ENCODE measurements around the gene GPR62. TPM values are rescaled to one million over a fixed set of nuclear protein-coding genes. Genes with fewer than 3 reads are reported as not detected.
A peak's percentile ranks its signal among the peaks of the same experiment; 100 is the strongest.

GPR62 gene
- total RNA-seq, 6 experiments from 2014 or later: 0.18 to 0.37 TPM; not detected in 4

GRCh38 chr3:51971350-51971749 lies 16.2 kb downstream of the GPR62 start:
- Histone ChIP-seq H3K9me3 (no peaks in the 10 kb centered on the region), H3K27me3 (no peaks in the 10 kb centered on the region), H3K27ac (no peak overlapping the region), H3K4me3 (no peak overlapping the region), H3K36me3 (no peaks in the 10 kb centered on the region), H3K4me1 (peaks cover 0 to 45% (median 16%) of the 10 kb centered on the region in 4 donors)
- DNase-seq: no peak
- no peak for TF ChIP-seq POLR2A (IDR thresholded peaks at IDR 0.05)
- no peak for TF ChIP-seq CTCF (IDR thresholded peaks at IDR 0.05)
- WGBS (ENCODE audit: insufficient coverage, low coverage, low lambda C conversion rate, missing lambda C conversion rate): 100% methylated on average over 1 of the region's 11 CpGs
- ATAC-seq: no peak
- intact Hi-C loops (cut with DNase I): no loop called here

DNA sequence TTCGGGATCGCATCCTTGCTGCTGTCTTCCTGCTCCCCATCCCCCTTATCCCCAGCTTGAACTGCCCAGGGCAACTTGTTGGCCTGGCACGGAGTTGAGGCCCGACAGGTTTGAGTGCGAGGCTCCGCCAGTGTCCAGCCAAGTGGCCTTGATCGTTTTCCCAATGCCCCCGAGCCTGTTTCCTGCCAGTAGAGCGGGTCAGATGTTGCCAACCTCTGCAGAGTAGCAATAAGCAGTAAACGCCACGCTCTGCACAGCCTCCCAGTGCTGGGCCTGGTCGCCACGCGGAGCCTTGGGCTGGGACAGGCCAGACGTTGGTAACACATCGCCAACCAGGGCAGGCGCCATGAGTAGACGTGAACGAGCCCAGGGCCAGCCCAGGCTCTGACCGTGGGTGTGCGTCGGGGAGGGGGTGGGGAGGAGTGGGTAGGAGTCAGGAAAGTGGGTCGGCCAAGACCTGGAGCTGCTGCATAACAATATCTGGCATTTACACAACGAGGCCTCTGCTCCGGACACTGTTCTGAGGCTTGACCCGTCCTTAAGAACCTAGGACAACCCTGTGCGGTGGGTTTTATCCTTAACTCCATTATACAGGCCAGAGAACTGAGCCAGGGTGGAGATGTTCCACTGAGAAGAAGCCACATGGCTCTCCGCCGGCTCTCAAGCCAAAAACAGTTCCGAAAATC lies 19.2 kb downstream of the GPR62 start:
- peaks cover 0 to 38% (median 12%) of the 10 kb centered on the region in 4 donors for H3K4me1 ChIP-seq
- H3K4me3 ChIP-seq: peak overlapping the region; percentile 70 to 84 (median 74)
- DNase-seq (peak; percentile 61 to 92 (median 88)), ATAC-seq (peak; percentile 33 to 57 (median 54))
- no peaks in the 10 kb centered on the region for H3K36me3 ChIP-seq
- H3K27ac ChIP-seq: peak overlapping the region; percentile 86 to 98 (median 92)
- WGBS (ENCODE audit: insufficient coverage, low coverage, low lambda C conversion rate, missing lambda C conversion rate): 0% methylated on average over 11 of the region's 30 CpGs
- TF ChIP-seq POLR2A (IDR thresholded peaks at IDR 0.05): no peak
- peak in 2 of 4 donors; percentile 0 to 12 for TF ChIP-seq CTCF (IDR thresholded peaks at IDR 0.05)
- no peaks in the 10 kb centered on the region for H3K27me3 ChIP-seq
- intact Hi-C loops (cut with DNase I): no loop called here
- no peaks in the 10 kb centered on the region for H3K9me3 ChIP-seq

- TF ChIP-seq CTCF (IDR thresholded peaks at IDR 0.05) (peak in 1 of 4 donors; percentile 7), POLR2A (IDR thresholded peaks at IDR 0.05) (peak; percentile 89)
- WGBS (ENCODE audit: insufficient coverage, low coverage, low lambda C conversion rate, missing lambda C conversion rate): 1% methylated on average over 13 of the region's 63 CpGs
- peak; percentile 63 to 87 (median 76) for ATAC-seq
- peak within 1 kb of the TSS; percentile 86 to 98 (median 92) for H3K27ac ChIP-seq
- peaks cover 0 to 36% (median 12%) of the 10 kb centered on the region in 4 donors for H3K4me1 ChIP-seq
- DNase-seq: peak; percentile 89 to 94 (median 93)
- H3K4me3 ChIP-seq: peak within 1 kb of the TSS; percentile 70 to 84 (median 74)
- no peaks in the 10 kb centered on the region for H3K36me3 ChIP-seq
- no peaks in the 10 kb centered on the region for H3K27me3 ChIP-seq
- intact Hi-C loops (cut with DNase I): no loop called here
- no peaks in the 10 kb centered on the region for H3K9me3 ChIP-seq
Measured at GRCh38 chr3:51974963-51975851, 20.0 kb downstream of the GPR62 start, which contains the start of gene ABHD14A. Gene ABHD14A, plus strand, starts transcription at chr3:51975064. Its CDS starts 72 bp downstream, at chr3:51975136.

DNA sequence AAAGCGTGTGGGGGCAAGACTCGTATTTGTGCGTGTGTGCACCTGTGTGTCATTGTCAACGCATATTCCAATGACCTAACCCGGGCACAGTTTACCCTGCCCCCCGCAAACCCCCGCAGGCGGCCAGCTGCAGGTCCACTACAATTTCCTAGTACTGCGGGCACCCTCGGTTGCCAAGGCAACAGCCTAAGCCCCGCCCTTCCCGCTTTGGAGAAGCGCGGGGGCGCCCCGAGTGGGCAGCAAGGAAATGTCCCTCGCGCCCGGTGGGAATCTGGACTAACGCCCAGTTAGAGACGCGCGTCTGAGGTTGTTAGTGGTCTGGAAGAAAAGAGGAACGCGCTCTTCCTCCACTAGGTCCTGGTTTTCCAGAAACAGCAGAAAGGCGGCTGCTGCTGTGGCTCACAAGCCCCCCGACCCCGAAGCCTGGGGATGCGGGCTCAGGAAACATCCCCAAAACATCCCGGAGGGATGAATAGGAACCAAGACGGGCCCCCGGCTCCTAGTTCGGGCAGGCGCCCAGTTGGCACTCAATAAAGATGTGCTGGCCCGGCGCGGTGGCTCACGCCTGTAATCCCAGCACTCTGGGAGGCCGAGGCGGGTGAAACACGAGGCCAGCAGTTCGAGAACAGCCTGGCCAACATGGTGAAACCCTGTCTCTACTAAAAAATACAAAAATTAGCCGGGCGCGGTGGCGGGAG lies 20.8 kb downstream of the GPR62 start:
- ATAC-seq: peak in 1 of 4 donors; percentile 5
- peak overlapping the region; percentile 70 to 84 (median 74) for H3K4me3 ChIP-seq

More for the DNA sequence above, 20.8 kb downstream of the GPR62 start:
- peaks cover 0 to 28% (median 8%) of the 10 kb centered on the region in 4 donors for H3K4me1 ChIP-seq
- intact Hi-C loops (cut with DNase I): no loop called here
- no peaks in the 10 kb centered on the region for H3K27me3 ChIP-seq
- H3K9me3 ChIP-seq: no peaks in the 10 kb centered on the region
- H3K27ac ChIP-seq: peak overlapping the region in 1 of 3 donors; percentile 92
- no peaks in the 10 kb centered on the region for H3K36me3 ChIP-seq
- TF ChIP-seq CTCF (IDR thresholded peaks at IDR 0.05): no peak
- TF ChIP-seq POLR2A (IDR thresholded peaks at IDR 0.05): no peak
- 2% methylated on average over 23 of the region's 46 CpGs for WGBS (ENCODE audit: insufficient coverage, low coverage, low lambda C conversion rate, missing lambda C conversion rate)
- peak; percentile 72 to 78 (median 73) for DNase-seq
